ENCODE measurements around the gene TMUB1. TPM values are rescaled to one million over a fixed set of nuclear protein-coding genes. Genes with fewer than 3 reads are reported as not detected.

Gene TMUB1
- total and polyA plus RNA-seq, 9 of the 15 experiments (the other 6 are each of a cell fraction or from before 2014, with no cell fraction given), result 0.14 to 241 (median 74.1) TPM

DNA sequence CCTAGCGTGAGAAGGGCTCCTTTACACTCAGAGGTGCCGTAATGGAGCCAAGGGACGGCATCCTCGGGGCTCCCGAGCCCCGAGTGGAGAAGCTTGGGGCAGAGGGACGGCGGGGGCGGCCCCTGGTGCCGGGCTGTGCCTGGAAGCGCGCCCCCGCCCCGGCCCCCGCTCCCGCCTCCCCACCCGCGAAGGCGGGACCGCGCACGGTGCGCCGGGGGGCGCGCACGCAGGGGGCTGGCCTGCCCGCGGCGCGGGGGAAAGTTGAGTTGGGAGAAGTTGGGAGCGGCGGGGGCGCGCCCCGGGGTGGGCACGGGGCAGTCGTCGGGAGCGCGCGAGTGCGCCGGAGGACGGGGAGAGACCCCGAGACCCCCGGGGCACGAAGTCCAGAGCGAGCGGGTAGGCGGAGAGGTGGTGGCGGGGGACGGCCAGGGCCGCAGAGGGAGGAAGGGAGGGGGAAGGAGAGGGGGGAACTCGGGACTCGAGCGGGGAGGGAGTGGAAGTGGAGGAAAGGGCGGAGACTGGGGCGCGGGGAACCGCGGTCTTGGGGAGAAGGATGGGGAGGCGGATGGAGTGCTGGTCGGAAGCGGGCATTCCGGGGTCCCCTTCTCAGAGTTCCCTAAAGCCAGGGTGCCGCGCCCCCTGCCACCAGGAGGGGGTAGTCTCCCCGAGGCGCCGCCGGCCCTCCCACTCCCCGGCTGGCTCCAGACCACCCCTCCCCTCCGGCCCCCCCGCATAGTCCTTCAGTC lies 23.8 kb downstream of the TMUB1 start, which contains the start of gene SLC4A2 (continued):
- TF ChIP-seq, protein P1, sequence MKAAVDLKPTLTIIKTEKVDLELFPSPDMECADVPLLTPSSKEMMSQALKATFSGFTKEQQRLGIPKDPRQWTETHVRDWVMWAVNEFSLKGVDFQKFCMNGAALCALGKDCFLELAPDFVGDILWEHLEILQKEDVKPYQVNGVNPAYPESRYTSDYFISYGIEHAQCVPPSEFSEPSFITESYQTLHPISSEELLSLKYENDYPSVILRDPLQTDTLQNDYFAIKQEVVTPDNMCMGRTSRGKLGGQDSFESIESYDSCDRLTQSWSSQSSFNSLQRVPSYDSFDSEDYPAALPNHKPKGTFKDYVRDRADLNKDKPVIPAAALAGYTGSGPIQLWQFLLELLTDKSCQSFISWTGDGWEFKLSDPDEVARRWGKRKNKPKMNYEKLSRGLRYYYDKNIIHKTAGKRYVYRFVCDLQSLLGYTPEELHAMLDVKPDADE (conservative IDR thresholded peaks at IDR 0.05; ENCODE audit: control insufficient read depth, low read depth, low read length), result 0 out of 2 replicates have a peak, but pooled peaks have one; percentile 30
- TF ChIP-seq, protein P2, sequence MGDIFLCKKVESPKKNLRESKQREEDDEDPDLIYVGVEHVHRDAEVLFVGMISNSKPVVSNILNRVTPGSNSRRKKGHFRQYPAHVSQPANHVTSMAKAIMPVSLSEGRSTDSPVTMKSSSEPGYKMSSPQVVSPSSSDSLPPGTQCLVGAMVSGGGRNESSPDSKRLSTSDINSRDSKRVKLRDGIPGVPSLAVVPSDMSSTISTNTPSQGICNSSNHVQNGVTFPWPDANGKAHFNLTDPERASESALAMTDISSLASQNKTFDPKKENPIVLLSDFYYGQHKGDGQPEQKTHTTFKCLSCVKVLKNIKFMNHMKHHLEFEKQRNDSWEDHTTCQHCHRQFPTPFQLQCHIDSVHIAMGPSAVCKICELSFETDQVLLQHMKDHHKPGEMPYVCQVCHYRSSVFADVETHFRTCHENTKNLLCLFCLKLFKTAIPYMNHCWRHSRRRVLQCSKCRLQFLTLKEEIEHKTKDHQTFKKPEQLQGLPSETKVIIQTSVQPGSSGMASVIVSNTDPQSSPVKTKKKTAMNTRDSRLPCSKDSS (IDR thresholded peaks at IDR 0.05; ENCODE audit: low read depth, partially characterized antibody), result no peak
- TF ChIP-seq ZNF384 (IDR thresholded peaks at IDR 0.05; ENCODE audit: low read depth, low read length) (no peak), ZNF24 (IDR thresholded peaks at IDR 0.05) (no peak), ZNF263 (CRISPR knock-in tag; IDR thresholded peaks at IDR 0.05; ENCODE audit: borderline replicate concordance) (peak; percentile 51; the same call in 1 of the 2 replicates), ASH1L (IDR thresholded peaks at IDR 0.05; ENCODE audit: borderline replicate concordance, low read depth, partially characterized antibody) (peak; percentile 13), CC2D1A (IDR thresholded peaks at IDR 0.05) (peak; percentile 49), POLR2AphosphoS5 (IDR thresholded peaks at IDR 0.05; ENCODE audit: control insufficient read depth, insufficient read depth, low read depth, low read length) (peak; percentile 73), RBM39 (optimal IDR thresholded peaks at IDR 0.05; ENCODE audit: low read depth, low read length) (no peak), GABPB1 (CRISPR knock-in tag; IDR thresholded peaks at IDR 0.05) (no peak; the same call in 1 of the 2 replicates), MAZ (CRISPR knock-in tag; conservative IDR thresholded peaks at IDR 0.05 in 1 of 2, IDR thresholded peaks at IDR 0.05 in 1 of 2) (peak; percentile 99), FUS (optimal IDR thresholded peaks at IDR 0.05; ENCODE audit: low read depth, low read length) (no peak), ZNF584 (CRISPR knock-in tag; IDR thresholded peaks at IDR 0.05; ENCODE audit: low read depth) (peak; percentile 98), SRF (CRISPR knock-in tag; IDR thresholded peaks at IDR 0.05) (peak in 1 of 2 experiments; percentile 45; a peak in 1 of 4 replicates), TRIM24 (IDR thresholded peaks at IDR 0.05) (0 out of 4 replicates have a peak, but pooled peaks of 1 of the 2 experiments have one; percentile 14), DDX20 (tag; IDR thresholded peaks at IDR 0.05; ENCODE audit: low read depth) (no peak), ZBTB17 (CRISPR knock-in tag; IDR thresholded peaks at IDR 0.05) (0 out of 2 replicates have a peak, but pooled peaks have one; percentile 20), CCNT2 (IDR thresholded peaks at IDR 0.05; ENCODE audit: borderline replicate concordance, extremely low read depth, insufficient read length, low read depth, low read length) (peak; percentile 61)
- TF ChIP-seq, protein P3, sequence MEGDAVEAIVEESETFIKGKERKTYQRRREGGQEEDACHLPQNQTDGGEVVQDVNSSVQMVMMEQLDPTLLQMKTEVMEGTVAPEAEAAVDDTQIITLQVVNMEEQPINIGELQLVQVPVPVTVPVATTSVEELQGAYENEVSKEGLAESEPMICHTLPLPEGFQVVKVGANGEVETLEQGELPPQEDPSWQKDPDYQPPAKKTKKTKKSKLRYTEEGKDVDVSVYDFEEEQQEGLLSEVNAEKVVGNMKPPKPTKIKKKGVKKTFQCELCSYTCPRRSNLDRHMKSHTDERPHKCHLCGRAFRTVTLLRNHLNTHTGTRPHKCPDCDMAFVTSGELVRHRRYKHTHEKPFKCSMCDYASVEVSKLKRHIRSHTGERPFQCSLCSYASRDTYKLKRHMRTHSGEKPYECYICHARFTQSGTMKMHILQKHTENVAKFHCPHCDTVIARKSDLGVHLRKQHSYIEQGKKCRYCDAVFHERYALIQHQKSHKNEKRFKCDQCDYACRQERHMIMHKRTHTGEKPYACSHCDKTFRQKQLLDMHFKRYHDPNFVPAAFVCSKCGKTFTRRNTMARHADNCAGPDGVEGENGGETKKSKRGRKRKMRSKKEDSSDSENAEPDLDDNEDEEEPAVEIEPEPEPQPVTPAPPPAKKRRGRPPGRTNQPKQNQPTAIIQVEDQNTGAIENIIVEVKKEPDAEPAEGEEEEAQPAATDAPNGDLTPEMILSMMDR (IDR thresholded peaks at IDR 0.05 in 2 of 3, conservative IDR thresholded peaks at IDR 0.05 in 1 of 3; ENCODE audit: insufficient read depth in 2 of 3, low read depth in 1 of 3, low read length in 3 of 3), result peak; percentile 56 to 76 (median 67); a peak in 5 of 6 replicates
- TF ChIP-seq, protein P4, sequence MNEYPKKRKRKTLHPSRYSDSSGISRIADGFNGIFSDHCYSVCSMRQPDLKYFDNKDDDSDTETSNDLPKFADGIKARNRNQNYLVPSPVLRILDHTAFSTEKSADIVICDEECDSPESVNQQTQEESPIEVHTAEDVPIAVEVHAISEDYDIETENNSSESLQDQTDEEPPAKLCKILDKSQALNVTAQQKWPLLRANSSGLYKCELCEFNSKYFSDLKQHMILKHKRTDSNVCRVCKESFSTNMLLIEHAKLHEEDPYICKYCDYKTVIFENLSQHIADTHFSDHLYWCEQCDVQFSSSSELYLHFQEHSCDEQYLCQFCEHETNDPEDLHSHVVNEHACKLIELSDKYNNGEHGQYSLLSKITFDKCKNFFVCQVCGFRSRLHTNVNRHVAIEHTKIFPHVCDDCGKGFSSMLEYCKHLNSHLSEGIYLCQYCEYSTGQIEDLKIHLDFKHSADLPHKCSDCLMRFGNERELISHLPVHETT (CRISPR knock-in tag; conservative IDR thresholded peaks at IDR 0.05 in 1 of 2, IDR thresholded peaks at IDR 0.05 in 1 of 2), result peak in 1 of 2 experiments; percentile 91; a peak in 2 of 4 replicates

All from K562 (cell line).